ENCODE results near the gene STIM1.
"Not testable (repeated sequence)": the region's sequence is repeated elsewhere in the genome, so short reads cannot be mapped to it uniquely, and the experiment has no call there.

DNA sequence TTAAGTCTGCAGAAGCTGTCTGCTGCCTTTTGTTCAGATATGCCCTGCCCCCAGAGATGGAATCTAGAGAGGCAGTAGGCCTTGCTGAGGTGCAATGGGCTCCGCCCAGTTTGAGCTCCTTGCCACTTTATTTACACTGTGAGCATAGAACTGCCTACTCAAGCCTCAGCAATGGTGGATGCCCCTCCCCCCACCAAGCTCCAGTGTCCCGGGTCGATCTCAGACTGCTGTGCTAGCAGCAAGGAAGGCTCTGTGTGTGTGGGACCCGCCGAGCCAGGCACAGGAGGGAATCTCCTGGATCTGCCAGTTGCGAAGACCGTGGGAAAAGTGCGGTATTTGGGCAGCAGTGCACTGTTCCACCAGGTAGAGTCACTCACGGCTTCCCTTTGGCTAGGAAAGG, 161.1 kb downstream of the STIM1 start:
- TF ChIP-seq POLR2A, POLR2AphosphoS5, EP300 (IDR thresholded peaks at IDR 0.05): not testable (repeated sequence)
- TF ChIP-seq, protein P1, sequence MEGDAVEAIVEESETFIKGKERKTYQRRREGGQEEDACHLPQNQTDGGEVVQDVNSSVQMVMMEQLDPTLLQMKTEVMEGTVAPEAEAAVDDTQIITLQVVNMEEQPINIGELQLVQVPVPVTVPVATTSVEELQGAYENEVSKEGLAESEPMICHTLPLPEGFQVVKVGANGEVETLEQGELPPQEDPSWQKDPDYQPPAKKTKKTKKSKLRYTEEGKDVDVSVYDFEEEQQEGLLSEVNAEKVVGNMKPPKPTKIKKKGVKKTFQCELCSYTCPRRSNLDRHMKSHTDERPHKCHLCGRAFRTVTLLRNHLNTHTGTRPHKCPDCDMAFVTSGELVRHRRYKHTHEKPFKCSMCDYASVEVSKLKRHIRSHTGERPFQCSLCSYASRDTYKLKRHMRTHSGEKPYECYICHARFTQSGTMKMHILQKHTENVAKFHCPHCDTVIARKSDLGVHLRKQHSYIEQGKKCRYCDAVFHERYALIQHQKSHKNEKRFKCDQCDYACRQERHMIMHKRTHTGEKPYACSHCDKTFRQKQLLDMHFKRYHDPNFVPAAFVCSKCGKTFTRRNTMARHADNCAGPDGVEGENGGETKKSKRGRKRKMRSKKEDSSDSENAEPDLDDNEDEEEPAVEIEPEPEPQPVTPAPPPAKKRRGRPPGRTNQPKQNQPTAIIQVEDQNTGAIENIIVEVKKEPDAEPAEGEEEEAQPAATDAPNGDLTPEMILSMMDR (IDR thresholded peaks at IDR 0.05), result not testable (repeated sequence)

Measured in gastroesophageal sphincter (tissue), 3 donors.